ENCODE results near the gene ERF. TPM values are rescaled to one million over a fixed set of nuclear protein-coding genes. Genes with fewer than 3 reads are reported as not detected.

The ERF gene
- 10 to 100 TPM; 52.4 to 55.6 TPM for total RNA-seq

DNA sequence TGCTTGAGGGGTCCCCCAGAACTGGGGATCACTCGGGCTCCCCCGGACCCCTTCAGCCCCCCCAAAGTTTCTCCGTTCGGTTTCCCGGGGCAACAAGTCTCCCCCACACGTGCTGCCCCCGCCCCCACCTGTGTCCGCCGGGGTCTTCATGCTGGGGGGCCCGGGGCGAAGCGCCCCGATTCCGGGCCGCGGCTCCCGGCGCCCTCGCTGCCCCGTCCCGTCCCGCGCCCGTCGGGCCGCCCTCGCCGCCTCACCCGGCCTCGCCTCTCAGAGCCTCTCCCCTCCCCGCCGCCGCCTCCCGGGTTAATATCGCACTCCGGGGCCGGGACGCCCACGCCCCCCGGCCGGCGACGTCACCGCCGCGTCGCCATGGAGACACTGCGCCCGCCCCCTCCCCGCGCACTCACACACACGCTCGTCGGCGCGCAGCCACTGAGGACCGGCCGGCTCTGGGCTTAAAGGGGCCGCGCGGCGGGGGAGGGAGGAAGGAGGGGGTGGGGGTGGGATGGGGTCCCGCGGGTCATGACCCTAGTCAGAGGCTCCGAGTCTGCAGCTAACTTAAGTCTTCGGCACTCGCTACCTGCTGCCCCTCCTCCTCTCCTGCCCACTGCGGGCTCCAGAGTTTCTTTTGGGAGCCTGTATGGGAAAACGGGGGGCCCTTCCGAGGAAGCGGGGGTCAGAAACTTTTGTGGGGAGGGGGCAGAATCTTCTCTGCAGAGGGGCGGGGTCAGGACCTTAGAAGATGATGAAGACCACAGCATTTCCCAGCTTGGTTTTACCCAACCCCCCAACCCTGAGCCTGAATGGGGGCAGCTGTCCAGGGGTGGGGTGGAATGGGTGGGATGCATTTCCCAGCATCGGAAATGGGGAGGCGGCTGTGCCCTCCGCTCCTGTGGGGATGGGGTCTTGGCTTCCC, at the start of gene ERF:
ERF (minus strand) TSS at position 279 of the 916 bp plus-strand sequence; CDS start at position 150, 129 bp downstream.
- peak; percentile 93 for DNase-seq
- Mint-ChIP-seq H3K27ac (peak within 1 kb of the TSS; percentile 78), H3K27me3 (ENCODE audit: low read depth) (no peaks in the 10 kb centered on the region), H3K4me1 (ENCODE audit: low read depth) (peaks cover 29% of the 10 kb centered on the region), H3K4me3 (peak within 1 kb of the TSS; percentile 73), H3K9me3 (no peaks in the 10 kb centered on the region), H3K36me3 (ENCODE audit: low read depth) (peaks cover 7% of the 10 kb centered on the region)
- intact Hi-C loops (cut with micrococcal nuclease) = loop anchor here (1.0 kb wide), 5 partner anchors 11 to 123 kb away; partner anchors contain the start of genes DEDD2 and POU2F2
- CTCF ChIA-PET = interaction anchor here (0.8 kb wide), 1 partner anchor 24 kb away, joined by 3 read pairs; no protein-coding TSS in a partner anchor

DNA sequence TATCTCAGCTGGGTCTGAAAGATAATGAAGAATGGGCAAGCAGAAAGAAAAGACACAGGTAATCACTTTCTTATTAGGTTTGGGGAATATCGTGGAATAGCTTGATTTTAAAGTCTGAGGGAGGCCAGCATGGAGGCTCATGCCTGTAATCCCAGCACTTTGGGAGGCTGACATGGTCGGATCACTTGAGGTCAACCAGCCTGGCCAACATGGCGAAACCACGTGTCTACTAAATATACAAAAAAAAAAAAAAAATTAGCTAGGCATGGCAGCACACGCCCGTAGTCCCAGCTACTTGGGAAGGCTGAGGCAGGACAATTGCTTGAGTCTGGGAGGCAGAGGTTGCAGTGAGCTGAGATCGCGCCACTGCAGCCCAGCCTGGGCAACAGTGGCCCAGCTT, 48.9 kb upstream of the ERF start:
- Mint-ChIP-seq H3K4me1 (ENCODE audit: low read depth) (peaks cover 19% of the 10 kb centered on the region), H3K27me3 (ENCODE audit: low read depth) (no peaks in the 10 kb centered on the region), H3K9me3 (no peaks in the 10 kb centered on the region), H3K4me3 (no peak overlapping the region), H3K36me3 (ENCODE audit: low read depth) (no peaks in the 10 kb centered on the region), H3K27ac (no peak overlapping the region)
- DNase-seq = no peak
- intact Hi-C loops (cut with micrococcal nuclease) = loop anchor here (2.0 kb wide), 1 partner anchor 87 kb away; the partner anchor contains the start of gene DEDD2
- CTCF ChIA-PET = interaction anchor here (0.6 to 0.8 kb wide), 3 partner anchors 51 to 117 kb away, joined by 3 to 5 read pairs (median 4); no protein-coding TSS in a partner anchor

DNA sequence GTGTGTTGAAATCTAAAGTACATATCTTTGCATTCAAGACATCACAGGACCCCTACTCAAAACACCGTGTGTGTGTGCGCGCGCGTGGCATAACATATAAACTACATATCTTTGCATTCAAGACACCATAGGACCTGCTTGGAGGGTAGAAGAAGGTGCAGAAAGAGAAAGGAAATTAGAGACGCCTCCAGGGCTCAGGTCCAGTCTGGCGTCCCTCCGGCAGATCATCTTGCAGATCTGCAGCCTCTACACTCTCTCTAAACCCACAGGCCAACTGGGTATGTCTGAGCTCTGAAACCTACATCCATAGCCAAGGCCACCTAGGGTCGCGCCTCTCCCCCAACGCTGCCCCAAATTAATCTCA, 48.2 kb upstream of the ERF start:
- peak overlapping the region; percentile 85 for H3K27ac Mint-ChIP-seq
- no peaks in the 10 kb centered on the region for H3K9me3 Mint-ChIP-seq
- peaks cover 19% of the 10 kb centered on the region for H3K4me1 Mint-ChIP-seq (ENCODE audit: low read depth)
- H3K36me3 Mint-ChIP-seq (ENCODE audit: low read depth) = no peaks in the 10 kb centered on the region
- intact Hi-C loops (cut with micrococcal nuclease) = loop anchor here (2.0 kb wide), 1 partner anchor 86 kb away; the partner anchor contains the start of gene DEDD2
- peak overlapping the region; percentile 85 for H3K4me3 Mint-ChIP-seq
- no peak for DNase-seq
- no peaks in the 10 kb centered on the region for H3K27me3 Mint-ChIP-seq (ENCODE audit: low read depth)
- CTCF ChIA-PET = interaction anchor here (0.6 to 1.0 kb wide), 3 partner anchors 24 to 126 kb away, joined by 3 to 4 read pairs (median 4); no protein-coding TSS in a partner anchor

DNA sequence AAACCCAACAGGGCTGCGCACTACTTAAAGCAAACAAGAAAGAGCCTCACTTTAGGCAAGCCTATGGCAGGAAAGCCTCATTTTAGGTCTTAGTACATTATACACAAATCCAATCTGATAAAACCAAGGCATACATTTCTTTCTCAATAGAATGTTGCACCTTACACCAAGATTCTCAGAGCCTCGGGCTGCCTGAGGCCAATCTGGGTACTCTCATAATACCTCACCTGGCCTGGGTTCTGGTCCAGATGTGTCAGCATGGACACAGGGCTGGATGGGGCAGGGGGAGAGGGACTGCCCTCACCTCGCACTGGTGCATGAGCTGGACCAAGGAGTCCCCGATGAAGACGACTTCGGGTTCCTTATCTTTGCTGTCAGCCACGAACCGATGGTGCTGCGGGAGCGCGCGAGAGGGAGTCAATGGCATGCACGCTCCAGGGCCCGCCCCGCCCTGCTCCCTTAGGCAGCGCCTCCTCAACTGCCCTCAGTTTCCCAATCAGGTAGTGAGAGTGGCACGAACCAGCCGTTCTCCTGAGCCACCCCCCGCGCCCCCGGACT, 46.8 kb upstream of the ERF start, which contains the start of gene PRR19:
PRR19 (plus strand) TSS at position 487 of the 558 bp plus-strand sequence. CDS start 7,453 bp downstream, outside the sequence.
- no peaks in the 10 kb centered on the region for H3K27me3 Mint-ChIP-seq (ENCODE audit: low read depth)
- H3K9me3 Mint-ChIP-seq = no peaks in the 10 kb centered on the region
- intact Hi-C loops (cut with micrococcal nuclease) = loop anchor here (1.0 to 2.0 kb wide), 5 partner anchors 24 to 122 kb away; partner anchors contain the start of genes DEDD2 and MEGF8
- H3K4me1 Mint-ChIP-seq (ENCODE audit: low read depth) = peaks cover 19% of the 10 kb centered on the region
- H3K4me3 Mint-ChIP-seq = peak within 1 kb of the TSS; percentile 85
- DNase-seq = no peak
- H3K36me3 Mint-ChIP-seq (ENCODE audit: low read depth) = no peaks in the 10 kb centered on the region
- peak within 1 kb of the TSS; percentile 85 for H3K27ac Mint-ChIP-seq
- CTCF ChIA-PET = interaction anchor here (0.7 to 1.0 kb wide), 2 partner anchors 23 to 352 kb away, joined by 3 to 4 read pairs; no protein-coding TSS in a partner anchor

DNA sequence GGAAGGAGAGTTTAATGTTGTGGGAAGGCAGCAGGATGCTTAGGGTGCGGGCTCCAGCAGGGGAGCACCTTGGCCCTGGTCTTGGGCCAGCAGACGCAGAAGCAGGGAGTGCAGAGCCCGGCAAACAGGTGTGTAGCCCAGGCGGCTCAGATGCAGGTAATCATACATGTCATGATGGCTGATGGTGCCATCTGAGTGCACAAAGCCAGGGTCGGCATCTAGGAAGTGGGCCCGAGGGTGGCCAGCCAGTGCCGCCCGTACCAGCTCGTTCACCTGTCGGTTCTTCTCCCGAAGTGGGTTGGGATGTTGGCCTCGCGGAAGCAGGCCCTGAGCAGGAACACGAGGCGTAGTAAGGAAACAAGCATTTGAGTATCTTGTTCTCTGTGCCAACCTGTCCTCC, 42.1 kb upstream of the ERF start:
- Mint-ChIP-seq H3K9me3 (no peaks in the 10 kb centered on the region), H3K4me3 (no peak overlapping the region), H3K27me3 (ENCODE audit: low read depth) (no peaks in the 10 kb centered on the region), H3K4me1 (ENCODE audit: low read depth) (peaks cover 8% of the 10 kb centered on the region), H3K27ac (no peak overlapping the region), H3K36me3 (ENCODE audit: low read depth) (no peaks in the 10 kb centered on the region)
- intact Hi-C loops (cut with micrococcal nuclease) = loop anchor here (2.0 kb wide), 1 partner anchor 14 kb away; no protein-coding TSS in a partner anchor
- CTCF ChIA-PET = interaction anchor here (1.0 to 1.9 kb wide), 8 partner anchors 10 to 189 kb away, joined by 3 to 8 read pairs (median 4); no protein-coding TSS in a partner anchor
- DNase-seq = no peak

DNA sequence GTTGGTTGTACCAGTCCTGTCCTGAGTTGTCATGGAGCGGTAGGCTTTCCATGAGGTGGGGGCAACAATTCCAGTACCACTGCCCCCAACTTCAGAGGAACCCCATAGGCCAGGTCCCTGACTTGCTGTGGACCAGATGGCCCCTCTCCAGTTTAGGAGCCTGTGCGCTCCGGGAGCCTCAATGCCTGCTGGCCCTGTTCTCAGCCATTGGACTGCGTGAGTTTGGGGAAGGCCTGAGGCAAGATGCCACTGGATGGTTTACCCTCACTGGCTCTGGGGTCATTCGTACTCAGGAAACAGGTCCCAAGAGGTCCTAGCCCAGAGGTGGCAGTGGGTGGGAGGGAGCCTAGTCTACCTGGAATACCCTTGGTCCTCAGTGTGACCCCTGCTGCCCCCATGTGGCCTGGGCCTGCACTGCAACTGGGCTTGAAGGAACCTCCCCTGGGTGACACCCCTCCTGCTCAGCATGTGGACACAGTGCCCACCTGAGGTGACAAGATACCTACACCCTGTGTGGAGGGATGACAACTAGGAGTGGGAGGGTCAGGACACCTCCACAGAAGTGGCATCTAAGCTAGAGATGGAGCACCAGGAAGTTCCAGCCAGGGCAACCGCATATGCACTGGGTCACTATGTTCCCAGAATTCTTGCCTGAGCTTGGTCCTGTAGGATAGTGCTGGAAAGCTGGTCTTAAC, 41.0 kb upstream of the ERF start:
- intact Hi-C loops (cut with micrococcal nuclease) = loop anchor here (1.0 to 2.0 kb wide), 2 partner anchors 13 to 163 kb away; no protein-coding TSS in a partner anchor
- peaks cover 4% of the 10 kb centered on the region for H3K4me1 Mint-ChIP-seq (ENCODE audit: low read depth)
- no peak overlapping the region for H3K4me3 Mint-ChIP-seq
- no peaks in the 10 kb centered on the region for H3K9me3 Mint-ChIP-seq
- no peak overlapping the region for H3K27ac Mint-ChIP-seq
- DNase-seq = peak; percentile 95
- no peaks in the 10 kb centered on the region for H3K27me3 Mint-ChIP-seq (ENCODE audit: low read depth)
- CTCF ChIA-PET = interaction anchor here (0.8 to 1.9 kb wide), 12 partner anchors 9 to 191 kb away, joined by 3 to 8 read pairs (median 4); partner anchors contain the start of genes POU2F2 and ZNF526
- peaks cover 7% of the 10 kb centered on the region for H3K36me3 Mint-ChIP-seq (ENCODE audit: low read depth)

DNA sequence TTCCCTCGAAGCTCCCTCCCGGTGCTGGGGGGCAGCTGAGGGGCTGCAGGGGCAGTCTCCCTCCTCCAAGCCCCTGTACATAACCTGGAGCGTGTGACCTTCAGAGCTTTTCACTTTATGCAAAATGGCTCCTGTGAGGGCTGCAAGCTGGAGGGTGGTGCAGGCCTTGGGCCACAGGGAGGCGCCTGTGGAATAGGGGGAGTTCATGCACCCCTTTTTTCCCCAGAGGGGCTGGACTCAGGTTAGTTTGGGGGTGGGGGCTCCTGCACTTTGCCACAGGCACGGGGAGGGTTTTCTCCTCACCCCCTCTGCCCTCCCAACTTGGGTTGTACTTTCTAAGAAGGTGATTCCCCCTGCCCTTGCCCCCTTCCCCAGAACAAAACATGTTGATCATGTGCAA, 40.4 kb upstream of the ERF start:
- intact Hi-C loops (cut with micrococcal nuclease) = no loop called here
- Mint-ChIP-seq H3K27me3 (ENCODE audit: low read depth) (no peaks in the 10 kb centered on the region), H3K36me3 (ENCODE audit: low read depth) (peaks cover 7% of the 10 kb centered on the region), H3K4me1 (ENCODE audit: low read depth) (peaks cover 4% of the 10 kb centered on the region), H3K4me3 (no peak overlapping the region), H3K27ac (no peak overlapping the region), H3K9me3 (no peaks in the 10 kb centered on the region)
- no peak for DNase-seq
- CTCF ChIA-PET = interaction anchor here (1.3 to 1.8 kb wide), 3 partner anchors 10 to 163 kb away, joined by 4 to 6 read pairs (median 4); partner anchors contain the start of gene POU2F2

DNA sequence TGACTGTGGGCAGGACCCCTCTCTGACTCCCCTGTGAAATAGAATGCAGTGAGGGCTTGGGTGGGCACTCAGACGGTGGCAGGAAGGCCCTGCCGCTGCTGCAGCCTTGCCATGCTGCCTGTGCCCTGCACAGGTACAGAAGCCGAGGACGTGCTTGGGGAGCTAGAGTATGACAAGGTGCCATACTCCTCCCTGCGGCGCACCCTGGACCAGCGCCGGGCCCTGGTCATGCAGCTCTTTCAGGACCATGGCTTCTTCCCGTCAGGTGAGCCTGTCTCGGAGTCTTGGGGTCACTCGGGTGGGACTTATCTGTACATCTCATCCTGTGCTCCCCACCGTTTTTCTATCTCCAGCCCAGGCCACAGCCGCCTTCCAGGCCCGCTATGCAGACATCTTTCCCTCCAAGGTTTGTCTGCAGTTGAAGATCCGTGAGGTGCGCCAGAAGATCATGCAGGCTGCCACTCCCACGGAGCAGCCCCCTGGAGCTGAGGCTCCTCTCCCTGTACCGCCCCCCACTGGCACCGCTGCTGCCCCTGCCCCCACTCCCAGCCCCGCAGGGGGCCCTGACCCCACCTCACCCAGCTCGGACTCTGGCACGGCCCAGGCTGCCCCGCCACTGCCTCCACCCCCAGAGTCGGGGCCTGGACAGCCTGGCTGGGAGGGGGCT, 39.7 kb upstream of the ERF start:
- Mint-ChIP-seq H3K4me1 (ENCODE audit: low read depth) (peaks cover 4% of the 10 kb centered on the region), H3K27ac (no peak overlapping the region), H3K4me3 (no peak overlapping the region), H3K27me3 (ENCODE audit: low read depth) (no peaks in the 10 kb centered on the region), H3K36me3 (ENCODE audit: low read depth) (peaks cover 9% of the 10 kb centered on the region), H3K9me3 (no peaks in the 10 kb centered on the region)
- intact Hi-C loops (cut with micrococcal nuclease) = no loop called here
- no peak for DNase-seq
- CTCF ChIA-PET = interaction anchor here (1.3 to 1.8 kb wide), 2 partner anchors 9 to 162 kb away, joined by 4 read pairs; partner anchors contain the start of gene POU2F2

DNA sequence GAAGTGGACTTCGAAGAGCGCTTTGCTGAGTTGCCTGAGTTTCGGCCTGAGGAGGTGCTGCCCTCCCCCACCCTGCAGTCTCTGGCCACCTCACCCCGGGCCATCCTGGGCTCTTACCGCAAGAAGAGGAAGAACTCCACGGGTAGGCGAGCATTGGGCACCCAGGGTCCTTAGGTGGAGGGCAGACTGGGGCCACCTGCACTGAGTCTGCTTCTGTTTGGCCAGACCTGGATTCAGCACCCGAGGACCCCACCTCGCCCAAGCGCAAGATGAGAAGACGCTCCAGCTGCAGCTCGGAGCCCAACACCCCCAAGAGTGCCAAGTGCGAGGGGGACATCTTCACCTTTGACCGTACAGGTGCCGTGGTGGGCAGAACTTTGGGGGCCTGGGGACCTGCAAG, 39.0 kb upstream of the ERF start:
- CTCF ChIA-PET = interaction anchor here (1.1 kb wide), 1 partner anchor 192 kb away, joined by 3 read pairs; no protein-coding TSS in a partner anchor
- no peaks in the 10 kb centered on the region for H3K9me3 Mint-ChIP-seq
- intact Hi-C loops (cut with micrococcal nuclease) = no loop called here
- no peaks in the 10 kb centered on the region for H3K27me3 Mint-ChIP-seq (ENCODE audit: low read depth)
- no peak overlapping the region for H3K27ac Mint-ChIP-seq
- no peak for DNase-seq
- H3K36me3 Mint-ChIP-seq (ENCODE audit: low read depth) = peaks cover 9% of the 10 kb centered on the region
- H3K4me3 Mint-ChIP-seq = no peak overlapping the region
- H3K4me1 Mint-ChIP-seq (ENCODE audit: low read depth) = peaks cover 4% of the 10 kb centered on the region

DNA sequence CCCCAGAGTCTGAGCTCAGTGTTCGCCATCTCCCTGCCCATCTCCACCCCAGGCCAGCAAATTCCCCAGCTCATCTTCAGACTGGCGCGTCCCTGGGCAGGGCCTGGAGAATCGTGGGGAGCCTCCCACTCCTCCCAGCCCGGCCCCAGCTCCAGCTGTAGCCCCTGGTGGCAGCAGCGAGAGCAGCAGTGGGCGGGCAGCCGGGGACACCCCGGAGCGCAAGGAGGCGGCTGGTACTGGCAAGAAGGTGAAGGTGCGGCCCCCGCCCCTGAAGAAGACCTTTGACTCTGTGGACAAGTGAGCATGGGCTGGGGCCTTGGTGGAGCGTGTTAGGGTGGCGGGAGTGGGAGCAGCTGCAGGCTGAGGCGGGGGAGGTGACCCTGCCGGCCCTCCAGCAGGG, 38.6 kb upstream of the ERF start:
- no peak overlapping the region for H3K4me3 Mint-ChIP-seq

DNA sequence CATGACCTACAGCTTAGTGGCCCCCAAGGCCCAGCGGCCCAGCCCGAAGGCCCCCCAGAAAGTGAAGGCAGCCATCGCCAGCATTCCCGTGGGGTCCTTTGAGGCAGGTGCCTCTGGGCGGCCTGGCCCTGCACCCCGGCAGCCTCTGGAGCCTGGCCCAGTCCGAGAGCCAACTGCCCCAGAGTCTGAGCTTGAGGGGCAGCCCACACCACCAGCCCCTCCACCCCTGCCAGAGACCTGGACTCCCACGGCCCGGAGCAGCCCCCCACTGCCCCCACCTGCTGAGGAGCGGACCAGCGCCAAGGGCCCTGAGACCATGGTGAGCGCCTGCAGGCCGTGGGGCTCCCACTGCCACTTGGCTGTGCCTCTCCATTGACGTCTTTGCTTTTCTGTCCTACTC, 38.0 kb upstream of the ERF start:
- peaks cover 9% of the 10 kb centered on the region for H3K36me3 Mint-ChIP-seq (ENCODE audit: low read depth)
- no peak overlapping the region for H3K27ac Mint-ChIP-seq
- CTCF ChIA-PET = interaction anchor here (0.6 to 2.3 kb wide), 4 partner anchors 14 to 191 kb away, joined by 3 to 6 read pairs (median 4); no protein-coding TSS in a partner anchor
- peaks cover 4% of the 10 kb centered on the region for H3K4me1 Mint-ChIP-seq (ENCODE audit: low read depth)
- intact Hi-C loops (cut with micrococcal nuclease) = no loop called here
- H3K9me3 Mint-ChIP-seq = no peaks in the 10 kb centered on the region
- DNase-seq = no peak
- H3K27me3 Mint-ChIP-seq (ENCODE audit: low read depth) = no peaks in the 10 kb centered on the region
- no peak overlapping the region for H3K4me3 Mint-ChIP-seq

More for the DNA sequence above, 38.6 kb upstream of the ERF start:
- Mint-ChIP-seq H3K4me1 (ENCODE audit: low read depth) (peaks cover 4% of the 10 kb centered on the region), H3K9me3 (no peaks in the 10 kb centered on the region), H3K27ac (no peak overlapping the region), H3K27me3 (ENCODE audit: low read depth) (no peaks in the 10 kb centered on the region), H3K36me3 (ENCODE audit: low read depth) (peaks cover 9% of the 10 kb centered on the region)
- intact Hi-C loops (cut with micrococcal nuclease) = no loop called here
- no peak for DNase-seq
- CTCF ChIA-PET = interaction anchor here (0.6 to 1.1 kb wide), 3 partner anchors 38 to 191 kb away, joined by 3 to 4 read pairs (median 4); no protein-coding TSS in a partner anchor

Data from activated naive CD4-positive, alpha-beta T cell treated with anti-CD3 and anti-CD28 coated beads for 36 hours (primary cell).